Left cardiac atrium (tissue), 4 donors: ENCODE data around the gene SCAANT1. TPM values are rescaled to one million over a fixed set of nuclear protein-coding genes. Genes with fewer than 3 reads are reported as not detected.

ENCODE experiments used
- ATAC-seq, 2 donors: fragments of 200-7000 bp; cut with Tn5 transposase; one replicate each; pipeline ENCODE4 v1.9.1; 2020; ENCODE audit warnings: mild to moderate bottlenecking in 2 of 2, moderate library complexity in 2 of 2
- DNase-seq: peaks from one replicate; pipeline ENCODE4 v3.0.0-alpha.2; 2020
- intact Hi-C, 2 donors: fragments of 100-400 bp; cut with DNase I; formaldehyde crosslinking; loops; one replicate each; pipeline versions ENCODE4 v1.14.1 to v1.15.1; 2022 to 2023
- total RNA-seq, 2 donors: library from RNA; stranded (reverse); fragmentation: NEBNext Ultra II Directional; extraction: Animal tissue kit (Norgen Biotek cat#: 25700); gene quantifications; one replicate each; pipeline ENCODE4 v1.2.1, GENCODE V29; 2021
- donor health status: DM: no; HTN: yes; CAD: no.
- donor health status: DM: no; HTN: yes; CAD: no; lungs with severe emphysema.
- donor health status: DM: yes; HTN: yes; CAD: no.
- donor health status: Dilated cardiomyopathy.

The SCAANT1 gene
- total RNA-seq, 2 donors from 2014 or later, result not detected

DNA sequence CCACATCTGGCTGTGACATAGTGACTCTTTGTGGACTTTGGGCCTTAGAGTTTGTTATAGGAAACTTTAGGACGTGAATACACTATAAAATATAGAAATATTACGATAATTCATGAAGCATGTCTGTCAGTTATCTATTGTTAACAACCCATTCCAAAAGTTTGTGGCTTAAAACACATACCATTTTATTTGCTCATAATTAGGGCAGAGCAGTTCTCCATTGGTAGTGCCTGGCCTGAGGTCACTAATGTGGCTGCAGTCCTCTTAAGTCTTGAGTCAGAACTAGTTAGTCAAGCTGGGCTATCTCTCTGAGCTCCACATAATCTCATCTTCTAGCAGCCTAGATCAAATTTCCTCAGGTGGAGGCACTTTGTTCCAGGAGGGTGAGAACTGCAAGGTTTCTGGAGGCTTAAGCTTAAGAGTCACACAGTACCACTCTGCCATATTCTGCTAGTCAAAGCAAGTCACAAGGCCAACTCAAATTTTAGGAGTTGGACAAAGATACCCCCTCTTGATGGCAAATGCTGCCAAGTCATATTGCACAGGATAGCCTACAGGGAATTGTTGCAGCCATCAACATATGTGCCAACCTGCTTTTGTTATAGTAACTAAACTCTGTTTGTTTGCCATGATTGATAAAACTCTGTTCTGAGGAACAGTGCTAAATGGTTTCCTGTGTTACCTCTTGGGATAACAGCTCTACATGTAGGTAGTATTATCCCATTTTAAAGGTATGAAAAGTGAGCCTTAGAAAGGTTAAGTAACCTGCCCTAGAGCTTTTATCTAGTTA is 39.9 kb downstream of the SCAANT1 start:
- intact Hi-C loops, result no loop called here
- ATAC-seq, result peak in 1 of 2 donors; percentile 38
- DNase-seq, result no peak

DNA sequence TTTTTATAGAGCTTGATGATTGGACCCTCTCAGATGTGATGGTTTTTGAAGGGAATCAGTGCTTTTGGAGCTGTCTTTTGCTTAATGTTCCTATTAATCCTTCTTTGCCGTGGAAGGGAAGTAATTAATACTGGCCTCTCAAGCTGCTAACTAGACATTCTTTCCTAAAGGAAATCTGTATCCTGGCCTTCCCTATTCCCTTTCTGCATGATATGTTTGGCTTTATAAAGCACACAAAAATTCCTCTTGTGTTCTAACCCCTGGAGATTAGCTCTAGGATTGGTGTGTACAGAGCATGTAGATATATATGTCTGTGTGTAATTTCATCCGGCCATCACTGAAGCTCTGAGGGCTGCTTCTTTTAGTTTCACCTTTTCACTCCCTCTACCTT is 41.6 kb downstream of the SCAANT1 start:
- intact Hi-C loops, result no loop called here
- DNase-seq, result no peak
- ATAC-seq, result no peak

DNA sequence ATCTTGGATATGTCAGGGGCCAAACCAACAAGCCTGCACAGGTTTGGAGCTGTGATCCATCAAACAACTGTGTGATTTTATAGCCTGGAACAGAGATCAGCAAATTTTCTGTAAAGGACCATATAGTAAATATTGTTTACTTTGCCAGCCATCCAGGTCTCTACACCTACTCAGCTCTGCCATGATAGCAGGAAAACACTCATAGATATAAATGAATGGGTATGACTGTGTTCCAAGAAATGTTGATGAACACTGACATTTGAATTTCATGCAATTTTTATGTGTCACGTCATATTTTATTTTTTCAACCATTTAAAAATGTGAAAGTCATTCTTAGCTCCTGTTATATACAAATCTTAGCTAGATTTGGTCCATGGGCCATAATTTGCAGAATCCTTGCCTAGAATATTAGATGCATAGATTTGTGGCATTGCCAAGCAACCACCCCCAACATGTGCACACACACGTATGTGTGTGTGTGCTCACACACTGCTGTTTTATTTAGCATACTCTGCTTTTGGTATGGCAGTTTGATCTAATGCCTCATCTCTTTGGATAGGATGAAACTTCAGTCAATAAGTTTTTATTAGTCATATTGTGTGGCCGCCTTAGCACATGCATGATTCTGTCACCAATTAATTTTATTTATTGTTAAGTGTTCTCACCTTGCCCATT is 42.1 kb downstream of the SCAANT1 start:
- intact Hi-C loops, result no loop called here
- DNase-seq (no peak), ATAC-seq (no peak)

DNA sequence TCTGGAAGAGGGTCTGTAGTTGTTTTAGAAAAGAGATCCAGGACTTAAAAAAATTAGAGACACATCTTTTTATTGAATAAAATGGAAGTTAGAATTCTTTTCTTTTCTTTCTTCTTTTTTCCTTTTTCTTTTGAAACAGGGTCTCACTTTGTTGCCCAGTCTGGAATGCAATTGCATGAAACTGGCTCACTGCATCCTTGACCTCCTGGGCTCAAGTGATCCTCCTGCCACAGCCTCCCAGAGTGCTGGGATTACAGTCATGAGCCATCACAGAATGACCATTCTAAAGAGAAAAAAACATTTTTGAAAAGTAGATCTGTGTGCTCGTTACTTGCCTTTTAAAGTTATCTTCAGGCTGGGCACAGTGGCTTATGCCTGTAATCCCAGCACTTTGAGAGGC is 45.0 kb downstream of the SCAANT1 start:
- ATAC-seq, result no peak
- intact Hi-C loops, result no loop called here
- DNase-seq, result no peak

DNA sequence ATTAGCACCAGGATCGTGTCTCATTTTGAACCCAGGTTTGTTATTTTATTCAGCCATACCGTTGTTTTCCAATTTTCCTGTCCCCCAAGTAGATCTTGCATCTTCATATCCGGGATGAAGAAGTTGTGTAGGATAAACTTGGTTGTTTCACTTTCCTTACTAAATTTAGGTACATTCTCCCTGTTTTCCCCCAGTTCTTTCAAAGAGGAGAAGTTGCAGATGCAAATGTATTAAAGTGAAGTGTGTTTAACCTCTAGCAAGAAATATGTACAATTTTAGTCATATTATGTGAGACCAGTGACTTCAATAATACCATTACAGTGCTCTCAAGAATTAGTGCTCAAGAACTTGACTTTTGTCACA is 47.2 kb downstream of the SCAANT1 start:
- ATAC-seq, result no peak
- intact Hi-C loops, result no loop called here
- no peak for DNase-seq

DNA sequence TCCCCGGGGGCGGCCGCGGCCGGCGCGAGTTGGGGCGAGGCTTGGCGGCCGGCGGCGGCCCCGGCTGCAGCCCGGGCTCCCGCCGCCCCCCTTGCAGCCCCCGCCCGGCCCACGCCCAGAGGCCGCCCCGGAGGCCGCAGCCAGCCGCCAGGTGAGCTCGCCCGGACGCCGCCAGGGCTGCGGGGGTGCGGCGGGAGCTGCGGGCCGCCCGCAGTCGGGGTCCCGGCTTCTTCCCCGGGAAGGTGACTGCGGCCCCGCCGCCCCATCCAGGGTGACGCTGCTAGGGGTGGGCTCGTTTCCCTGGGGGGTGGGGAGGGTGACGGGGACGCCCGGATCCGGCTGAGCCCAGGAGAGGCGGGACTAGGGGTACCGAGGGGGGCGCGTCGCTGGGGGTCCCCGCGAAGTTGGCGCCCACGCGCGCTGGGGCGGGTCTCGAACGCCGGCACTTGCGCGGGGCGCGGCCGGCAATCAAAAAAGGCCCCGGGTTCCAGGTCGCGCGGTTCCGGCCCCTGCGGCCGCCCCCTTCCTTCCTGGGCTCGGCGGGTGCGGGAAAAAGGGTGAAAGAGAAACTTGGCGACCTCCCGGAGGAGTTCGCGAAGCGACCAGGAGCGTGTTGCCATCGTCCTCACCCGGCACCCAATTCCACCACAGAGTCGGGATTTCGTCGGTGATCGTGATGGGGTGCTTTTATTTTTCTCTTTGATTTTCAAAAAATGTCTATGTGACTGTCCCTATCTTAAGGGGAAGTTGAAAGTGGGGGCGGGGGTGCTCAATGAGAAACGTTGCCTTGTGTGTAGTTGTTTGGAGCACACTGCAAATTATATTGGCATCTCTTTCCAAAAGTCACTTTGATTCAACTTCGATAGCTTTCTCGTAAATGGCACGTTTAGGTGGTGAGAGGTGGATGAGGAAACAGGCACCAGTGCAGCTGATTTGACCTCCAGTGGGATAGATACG is 47.9 kb downstream of the SCAANT1 start:
- intact Hi-C loops, result no loop called here
- DNase-seq (peak; percentile 40), ATAC-seq (peak; percentile 46 to 62)

DNA sequence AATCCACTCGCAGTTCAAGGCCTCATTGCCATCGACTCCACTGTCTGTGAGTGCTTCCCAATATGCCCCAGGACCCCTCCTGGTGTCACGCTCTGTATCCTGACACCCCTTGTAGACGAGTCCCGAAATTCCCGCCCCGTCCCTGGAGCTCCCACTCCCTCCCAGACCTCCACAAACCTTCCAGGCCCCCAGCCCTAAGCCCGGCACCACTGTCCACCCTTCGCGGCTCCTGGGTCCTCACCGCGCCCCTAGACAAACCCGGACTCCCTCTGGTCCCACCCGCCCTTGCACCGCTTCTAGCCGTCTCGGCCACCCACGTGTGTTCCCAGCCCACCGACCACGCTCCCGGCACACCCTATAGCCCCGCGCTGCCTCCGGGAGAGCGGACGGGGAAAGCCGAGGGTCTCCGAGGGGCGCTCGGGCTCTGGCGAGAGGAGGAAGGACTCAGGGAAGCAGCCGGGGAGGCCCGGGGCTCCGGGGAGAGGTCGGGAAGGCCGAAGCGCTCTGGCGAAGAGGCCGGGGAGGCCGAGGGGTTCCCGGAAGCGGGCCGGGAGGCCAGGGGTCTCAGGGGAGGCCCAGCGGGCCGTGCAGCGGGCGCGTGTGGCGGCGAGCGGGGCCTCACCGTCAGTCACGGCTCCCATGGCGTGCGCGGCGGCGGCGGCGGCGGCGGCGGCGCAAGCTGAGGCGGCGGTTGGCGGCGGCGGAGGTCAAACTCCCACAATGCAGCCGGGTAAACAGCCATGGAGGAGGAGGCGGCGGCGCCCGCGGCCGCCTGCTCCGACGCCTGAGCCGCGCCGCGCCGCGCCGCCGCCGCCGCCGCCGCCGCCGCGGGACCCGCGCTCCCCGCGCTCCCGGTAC is 48.8 kb downstream of the SCAANT1 start, which contains the start of the genes ATXN7 and THOC7:
Gene ATXN7, plus strand, starts transcription at position 718 of the 858 bp plus-strand sequence. CDS start 48,732 bp downstream, outside the sequence.
Gene THOC7, minus strand, starts transcription at position 656 of the 858 bp plus-strand sequence. Its CDS starts 15 bp downstream, at position 641.
- DNase-seq (peak; percentile 79), ATAC-seq (peak; percentile 90 to 91)
- intact Hi-C loops, result no loop called here

DNA sequence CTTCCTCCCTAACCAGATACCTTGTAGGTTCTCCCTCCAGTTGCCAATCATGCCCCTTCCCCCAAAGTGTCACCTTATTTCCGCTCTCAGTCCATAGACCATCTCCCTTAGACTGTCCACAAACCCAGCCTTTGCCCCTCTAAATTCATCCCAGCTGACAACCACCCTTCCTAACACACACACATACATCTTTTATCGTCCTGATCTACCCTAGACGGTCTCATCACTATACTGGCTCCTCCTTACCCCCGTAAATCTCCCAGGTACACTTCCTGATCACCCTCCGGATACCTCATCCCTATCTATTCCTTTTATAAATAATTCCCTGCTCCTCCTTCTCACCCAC is 49.4 kb downstream of the SCAANT1 start:
- intact Hi-C loops, result no loop called here
- ATAC-seq (no peak), DNase-seq (no peak)

Other genes starting within 250 kb of the SCAANT1 start
- gene C3orf49, start 93.1 kb downstream of the SCAANT1 start, total RNA-seq, result not detected
- gene THOC7, start 48.6 kb downstream of the SCAANT1 start, total RNA-seq, result 10 to 100 TPM; 65.9 to 72.0 TPM
- gene ATXN7, start 48.5 kb downstream of the SCAANT1 start, total RNA-seq, result 10 to 100 TPM; 13.0 to 22.2 TPM
- 10 to 100 TPM; 61.6 to 80.3 TPM for gene PSMD6, start 111.1 kb upstream of the SCAANT1 start, total RNA-seq